Thoracic aorta (tissue), 2 donors: ENCODE results near the gene KISS1R. TPM values are rescaled to one million over a fixed set of nuclear protein-coding genes. Genes with fewer than 3 reads are reported as not detected.

Source experiments
- ATAC-seq: fragments of 150-250 bp; one replicate; pipeline ENCODE4 v1.8.0; 2017; ENCODE audit warnings: low read depth; ENCODE audit not compliant: insufficient number of reproducible peaks, low FRiP score
- DNase-seq: peaks from one replicate; pipeline ENCODE4 v3.0.0-alpha.2; 2020; ENCODE audit warnings: low spot score
- H3K27ac ChIP-seq, 2 donors: fragments of 200-600 bp; sonication (generic); 1 replicate in 1 of 2; 2 replicates in 1 of 2; pipeline ENCODE4 v1.5.1; 2016; ENCODE audit warnings: mild to moderate bottlenecking in 2 of 2, moderate library complexity in 2 of 2
- H3K27me3 ChIP-seq: fragments of 200-600 bp; sonication (generic); replicated peaks from 2 replicates; pipeline ENCODE4 v1.6.0; 2016; ENCODE audit warnings: mild to moderate bottlenecking; ENCODE audit not compliant: insufficient read depth
- H3K36me3 ChIP-seq: fragments of 200-600 bp; sonication (generic); one replicate; pipeline ENCODE4 v1.5.1; 2016
- H3K4me1 ChIP-seq, 2 donors: fragments of 200-600 bp; sonication (generic); 1 replicate in 1 of 2; 2 replicates in 1 of 2; pipeline versions ENCODE4 v1.5.1 to v1.6.0; 2016; ENCODE audit warnings: low read depth in 2 of 2, mild to moderate bottlenecking in 1 of 2; ENCODE audit not compliant: control insufficient read depth in 1 of 2
- H3K4me3 ChIP-seq: fragments of 200-600 bp; sonication (generic); 2 replicates; pipeline ENCODE4 v1.5.1; 2016; ENCODE audit warnings: mild to moderate bottlenecking
- H3K9me3 ChIP-seq: fragments of 200-600 bp; sonication (generic); 2 replicates; pipeline ENCODE4 v1.5.1; 2016
- CTCF ChIP-seq: fragments of 200-600 bp; sonication (generic); IDR thresholded peaks from one replicate; pipeline ENCODE4 v1.5.1; 2019; ENCODE audit warnings: antibody characterized with exemption
- total RNA-seq, 2 donors: library from RNA; depleted of rRNA; stranded (reverse); fragments of >200 nt; gene quantifications; one replicate each; pipeline versions ENCODE4 v1.1.0 to v1.2.3, GENCODE V29; 2016

KISS1R gene
- total RNA-seq, 2 donors from 2014 or later = not detected

DNA sequence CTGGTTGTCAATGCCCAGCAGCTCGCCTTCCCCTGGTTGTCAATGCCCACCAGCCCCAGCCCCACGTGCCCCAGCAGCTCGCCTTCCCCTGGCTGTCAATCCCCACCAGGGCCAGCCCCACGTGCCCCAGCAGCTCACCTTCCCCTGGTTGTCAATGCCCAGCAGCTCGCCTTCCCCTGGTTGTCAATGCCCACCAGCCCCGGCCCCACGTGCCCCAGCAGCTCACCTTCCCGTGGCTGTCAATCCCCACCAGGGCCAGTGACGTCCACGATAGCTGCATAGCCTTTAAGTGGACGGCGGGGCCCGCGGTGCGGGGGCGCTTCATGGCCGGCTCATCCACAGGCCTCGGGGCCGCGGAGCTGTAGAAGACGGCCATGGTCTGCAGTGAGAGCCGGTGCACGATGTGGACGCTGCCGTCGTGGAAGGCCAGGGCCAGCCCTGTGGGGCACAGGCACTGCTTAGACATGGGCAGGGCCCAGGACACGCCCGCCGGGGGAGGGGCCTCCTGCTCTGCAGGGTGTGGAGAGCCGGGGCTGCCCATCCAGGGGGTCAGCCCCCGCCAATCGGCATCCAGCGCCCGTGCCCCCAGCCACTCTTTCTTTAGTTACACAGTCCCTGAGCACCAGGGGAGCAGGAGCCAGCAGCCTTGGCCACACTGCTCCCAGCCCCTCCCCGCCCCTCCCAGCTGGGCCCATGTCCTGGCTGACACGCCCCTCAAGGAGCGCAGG lies 37.3 kb upstream of the KISS1R start:
- no peak for ATAC-seq

DNA sequence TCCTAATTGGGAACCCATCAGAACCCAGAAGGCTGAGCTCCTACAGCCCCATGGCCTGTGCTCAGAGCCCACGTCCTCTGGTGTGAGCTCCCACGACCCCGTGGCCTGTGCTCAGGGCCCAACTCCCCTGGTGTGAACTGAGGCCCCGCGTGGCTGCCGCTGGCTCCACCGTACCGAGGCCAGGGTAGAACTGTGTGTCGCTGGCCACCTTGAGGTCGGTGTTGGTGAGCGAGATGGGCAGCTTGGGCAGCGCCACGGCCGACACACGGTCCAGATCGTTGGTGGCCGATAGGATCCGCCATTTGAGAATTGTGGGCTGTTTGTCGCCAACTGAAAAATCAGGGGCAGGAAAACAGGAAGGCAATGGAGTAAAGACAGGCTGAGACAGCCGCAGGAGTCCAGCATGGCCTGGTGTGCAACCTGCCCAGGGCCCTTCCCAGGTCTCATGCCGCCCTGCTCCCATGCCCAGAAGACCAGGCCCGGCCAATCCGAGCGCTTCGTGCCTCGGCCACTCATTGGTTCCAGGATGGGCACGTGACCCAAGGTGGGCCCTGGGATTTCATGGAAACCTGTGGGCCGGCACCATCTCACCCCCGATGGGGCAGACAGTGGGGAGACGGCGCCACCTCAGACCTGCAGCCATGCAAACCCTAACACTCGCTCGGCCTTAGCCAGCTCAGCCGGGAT lies 35.6 kb upstream of the KISS1R start:
- Histone ChIP-seq H3K27me3 (no peaks in the 10 kb centered on the region), H3K27ac (no peak overlapping the region), H3K9me3 (no peaks in the 10 kb centered on the region), H3K4me3 (no peak overlapping the region), H3K4me1 (no peaks in the 10 kb centered on the region), H3K36me3 (peaks cover 66% of the 10 kb centered on the region)
- ATAC-seq (no peak), DNase-seq (no peak)
- TF ChIP-seq CTCF = no peak

More for the DNA sequence above, 37.3 kb upstream of the KISS1R start:
- no peak overlapping the region for H3K4me3 ChIP-seq
- H3K27me3 ChIP-seq = no peaks in the 10 kb centered on the region
- no peak for TF ChIP-seq CTCF
- H3K27ac ChIP-seq = no peak overlapping the region
- H3K9me3 ChIP-seq = no peaks in the 10 kb centered on the region
- no peaks in the 10 kb centered on the region for H3K4me1 ChIP-seq
- no peak for DNase-seq
- peaks cover 67% of the 10 kb centered on the region for H3K36me3 ChIP-seq

GRCh38 chr19:882871-883497 lies 34.1 kb upstream of the KISS1R start:
- no peak for TF ChIP-seq CTCF
- H3K27ac ChIP-seq = no peak overlapping the region
- H3K4me1 ChIP-seq = no peaks in the 10 kb centered on the region
- H3K36me3 ChIP-seq = peaks cover 66% of the 10 kb centered on the region
- H3K4me3 ChIP-seq = no peak overlapping the region
- H3K9me3 ChIP-seq = no peaks in the 10 kb centered on the region
- no peak for DNase-seq
- no peaks in the 10 kb centered on the region for H3K27me3 ChIP-seq
- no peak for ATAC-seq

DNA sequence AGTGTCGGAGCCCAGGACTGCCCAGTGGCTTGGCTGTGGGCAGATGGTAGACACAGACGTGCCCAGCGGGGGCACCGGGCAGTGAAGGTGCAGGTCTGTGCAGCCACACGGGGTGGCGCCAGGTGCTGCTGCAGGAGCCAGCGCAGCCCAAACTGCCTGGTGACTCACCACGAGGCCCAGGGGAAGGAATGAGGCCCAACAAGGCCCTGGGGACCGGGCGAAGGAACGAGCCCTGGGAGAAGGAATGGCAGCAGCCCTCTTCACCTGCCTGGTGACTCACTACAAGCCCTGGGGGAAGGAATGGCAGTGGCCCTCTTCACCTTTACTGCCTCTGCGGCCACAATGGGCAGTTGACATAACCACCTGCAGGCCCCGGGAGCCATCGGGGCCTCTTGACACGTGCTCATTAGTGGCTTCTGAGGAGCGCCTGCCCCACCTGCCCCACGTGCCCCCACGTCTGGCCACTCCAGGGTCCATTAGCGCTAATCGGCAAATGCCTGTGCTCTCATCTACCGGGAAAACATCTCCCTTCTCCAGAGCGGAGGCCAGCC lies 33.4 kb upstream of the KISS1R start:
- Histone ChIP-seq H3K4me1 (no peaks in the 10 kb centered on the region), H3K27me3 (no peaks in the 10 kb centered on the region), H3K4me3 (no peak overlapping the region), H3K36me3 (peaks cover 66% of the 10 kb centered on the region), H3K27ac (no peak overlapping the region), H3K9me3 (no peaks in the 10 kb centered on the region)
- ATAC-seq (peak; percentile 19), DNase-seq (no peak)
- TF ChIP-seq CTCF = no peak
